Activated CD8-positive, alpha-beta memory T cell treated with anti-CD3 and anti-CD28 coated beads, Interleukin-2, amount 50 U/mL, for 24 hours (primary cell): ENCODE results near the gene ARCN1.

Experiments used
- DNase-seq: peaks from one replicate; pipeline ENCODE4 v3.0.0-alpha.2; 2020; ENCODE audit errors: extremely low read depth

The ARCN1 gene

GRCh38 chr11:118621784-118622375 lies 49.7 kb downstream of the ARCN1 start:
- DNase-seq, result no peak

GRCh38 chr11:118622376-118623268 lies 50.4 kb downstream of the ARCN1 start:
- DNase-seq, result no peak

GRCh38 chr11:118623269-118623655 lies 51.1 kb downstream of the ARCN1 start:
- DNase-seq, result no peak

- DNase-seq, result no peak
These were observed 53.0 kb downstream of the ARCN1 start for GRCh38 chr11:118625036-118625690.

GRCh38 chr11:118625976-118626375 lies 53.8 kb downstream of the ARCN1 start:
- DNase-seq, result no peak

- DNase-seq, result no peak
These were observed 55.4 kb downstream of the ARCN1 start for GRCh38 chr11:118627566-118627965.

- DNase-seq, result no peak
These were observed 55.8 kb downstream of the ARCN1 start for GRCh38 chr11:118628031-118628430.

- no peak for DNase-seq
These were observed 56.2 kb downstream of the ARCN1 start for GRCh38 chr11:118628432-118628831.

GRCh38 chr11:118628861-118629549 lies 56.8 kb downstream of the ARCN1 start:
- no peak for DNase-seq

GRCh38 chr11:118629761-118630661 lies 57.8 kb downstream of the ARCN1 start:
- DNase-seq, result no peak

- DNase-seq, result no peak
These were observed 59.1 kb downstream of the ARCN1 start for GRCh38 chr11:118631142-118631909.

GRCh38 chr11:118632577-118633318 lies 60.5 kb downstream of the ARCN1 start:
- no peak for DNase-seq

GRCh38 chr11:118633319-118633690 lies 61.1 kb downstream of the ARCN1 start:
- DNase-seq, result no peak

- DNase-seq, result no peak
These were observed 61.8 kb downstream of the ARCN1 start for GRCh38 chr11:118633979-118634378.

GRCh38 chr11:118634431-118635236 lies 62.4 kb downstream of the ARCN1 start:
- DNase-seq, result no peak

- no peak for DNase-seq
These were observed 63.0 kb downstream of the ARCN1 start for GRCh38 chr11:118635237-118635591.

GRCh38 chr11:118635642-118636041 lies 63.4 kb downstream of the ARCN1 start:
- DNase-seq, result no peak

GRCh38 chr11:118636569-118637290 lies 64.5 kb downstream of the ARCN1 start:
- no peak for DNase-seq
